ENCODE measurements around the gene USH2A. TPM values are rescaled to one million over a fixed set of nuclear protein-coding genes. Genes with fewer than 3 reads are reported as not detected.

USH2A gene
- total RNA-seq, 2 experiments from 2014 or later: not detected

- Mint-ChIP-seq H3K4me1 (no peaks in the 10 kb centered on the region), H3K9me3 (ENCODE audit: low read depth) (no peaks in the 10 kb centered on the region), H3K27me3 (no peaks in the 10 kb centered on the region), H3K4me3 (no peak overlapping the region), H3K36me3 (ENCODE audit: low read depth) (no peaks in the 10 kb centered on the region), H3K27ac (no peak overlapping the region)
- intact Hi-C loops (cut with DNase I, micrococcal nuclease): no loop called here
- DNase-seq (no peak), ATAC-seq (no peak)
- ChIA-PET CTCF (no interaction called here), POLR2A (no interaction called here)
Observed at GRCh38 chr1:215895276-215895675, 528.0 kb downstream of the USH2A start.

- Mint-ChIP-seq H3K27me3 (no peaks in the 10 kb centered on the region), H3K4me3 (no peak overlapping the region), H3K9me3 (ENCODE audit: low read depth) (no peaks in the 10 kb centered on the region), H3K36me3 (ENCODE audit: low read depth) (no peaks in the 10 kb centered on the region), H3K4me1 (no peaks in the 10 kb centered on the region), H3K27ac (no peak overlapping the region)
- ATAC-seq (no peak), DNase-seq (no peak)
- CTCF ChIA-PET: no interaction called here
- POLR2A ChIA-PET: no interaction called here
- intact Hi-C loops (cut with DNase I, micrococcal nuclease): no loop called here
Observed at GRCh38 chr1:215894617-215895016, 528.6 kb downstream of the USH2A start.

- H3K36me3 Mint-ChIP-seq (ENCODE audit: low read depth): no peaks in the 10 kb centered on the region
- no peaks in the 10 kb centered on the region for H3K27me3 Mint-ChIP-seq
- H3K4me1 Mint-ChIP-seq: no peaks in the 10 kb centered on the region
- POLR2A ChIA-PET: no interaction called here
- CTCF ChIA-PET: interaction anchor here (0.7 kb wide), 1 partner anchor 31 kb away, joined by 3 read pairs; no protein-coding TSS in a partner anchor
- H3K27ac Mint-ChIP-seq: no peak overlapping the region
- no peaks in the 10 kb centered on the region for H3K9me3 Mint-ChIP-seq (ENCODE audit: low read depth)
- DNase-seq (no peak), ATAC-seq (no peak)
- H3K4me3 Mint-ChIP-seq: no peak overlapping the region
- intact Hi-C loops (cut with DNase I, micrococcal nuclease): no loop called here
Observed at GRCh38 chr1:215891266-215892057, 531.8 kb downstream of the USH2A start.

- H3K27ac Mint-ChIP-seq: no peak overlapping the region
- H3K9me3 Mint-ChIP-seq (ENCODE audit: low read depth): peaks cover 3% of the 10 kb centered on the region
- ATAC-seq (no peak), DNase-seq (no peak)
- ChIA-PET POLR2A (no interaction called here), CTCF (interaction anchor here (0.5 kb wide), 1 partner anchor 161 kb away, joined by 3 read pairs; no protein-coding TSS in a partner anchor)
- intact Hi-C loops (cut with DNase I, micrococcal nuclease): no loop called here
- no peaks in the 10 kb centered on the region for H3K4me1 Mint-ChIP-seq
- no peaks in the 10 kb centered on the region for H3K27me3 Mint-ChIP-seq
- H3K36me3 Mint-ChIP-seq (ENCODE audit: low read depth): no peaks in the 10 kb centered on the region
- no peak overlapping the region for H3K4me3 Mint-ChIP-seq
Observed at GRCh38 chr1:215890438-215890837, 532.8 kb downstream of the USH2A start.

- ATAC-seq (no peak), DNase-seq (no peak)
- CTCF ChIA-PET: no interaction called here
- Mint-ChIP-seq H3K27ac (no peak overlapping the region), H3K27me3 (no peaks in the 10 kb centered on the region), H3K36me3 (ENCODE audit: low read depth) (no peaks in the 10 kb centered on the region), H3K9me3 (ENCODE audit: low read depth) (peaks cover 3% of the 10 kb centered on the region), H3K4me3 (no peak overlapping the region), H3K4me1 (no peaks in the 10 kb centered on the region)
- intact Hi-C loops (cut with DNase I, micrococcal nuclease): no loop called here
- POLR2A ChIA-PET: no interaction called here
Observed at GRCh38 chr1:215889871-215890270, 533.4 kb downstream of the USH2A start.

GRCh38 chr1:215888159-215888558 is 535.1 kb downstream of the USH2A start:
- intact Hi-C loops (cut with DNase I, micrococcal nuclease): no loop called here

GRCh38 chr1:215887627-215888026 is 535.6 kb downstream of the USH2A start:
- no peak for ATAC-seq
- H3K27me3 Mint-ChIP-seq: no peaks in the 10 kb centered on the region

More at GRCh38 chr1:215888159-215888558, 535.1 kb downstream of the USH2A start:
- no peak overlapping the region for H3K27ac Mint-ChIP-seq
- no peaks in the 10 kb centered on the region for H3K36me3 Mint-ChIP-seq (ENCODE audit: low read depth)
- H3K27me3 Mint-ChIP-seq: no peaks in the 10 kb centered on the region
- H3K4me3 Mint-ChIP-seq: no peak overlapping the region
- ChIA-PET CTCF (no interaction called here), POLR2A (no interaction called here)
- peaks cover 3% of the 10 kb centered on the region for H3K9me3 Mint-ChIP-seq (ENCODE audit: low read depth)
- H3K4me1 Mint-ChIP-seq: no peaks in the 10 kb centered on the region
- DNase-seq (no peak), ATAC-seq (no peak)

GRCh38 chr1:215883004-215883403 is 540.2 kb downstream of the USH2A start:
- DNase-seq: no peak
- intact Hi-C loops (cut with DNase I, micrococcal nuclease): no loop called here
- CTCF ChIA-PET: no interaction called here
- no peak for ATAC-seq
- POLR2A ChIA-PET: no interaction called here
- Mint-ChIP-seq H3K27me3 (no peaks in the 10 kb centered on the region), H3K9me3 (ENCODE audit: low read depth) (peaks cover 3% of the 10 kb centered on the region), H3K4me1 (no peaks in the 10 kb centered on the region), H3K4me3 (no peak overlapping the region), H3K27ac (no peak overlapping the region), H3K36me3 (ENCODE audit: low read depth) (no peaks in the 10 kb centered on the region)

More at GRCh38 chr1:215887627-215888026, 535.6 kb downstream of the USH2A start:
- H3K27ac Mint-ChIP-seq: no peak overlapping the region
- no peak for DNase-seq
- CTCF ChIA-PET: no interaction called here
- no peaks in the 10 kb centered on the region for H3K4me1 Mint-ChIP-seq
- POLR2A ChIA-PET: no interaction called here
- no peaks in the 10 kb centered on the region for H3K36me3 Mint-ChIP-seq (ENCODE audit: low read depth)
- no peak overlapping the region for H3K4me3 Mint-ChIP-seq
- intact Hi-C loops (cut with DNase I, micrococcal nuclease): no loop called here
- peaks cover 3% of the 10 kb centered on the region for H3K9me3 Mint-ChIP-seq (ENCODE audit: low read depth)

- intact Hi-C loops (cut with DNase I, micrococcal nuclease): no loop called here
- ChIA-PET POLR2A (no interaction called here), CTCF (no interaction called here)
- H3K27ac Mint-ChIP-seq: no peak overlapping the region
- H3K4me3 Mint-ChIP-seq: no peak overlapping the region
- H3K9me3 Mint-ChIP-seq (ENCODE audit: low read depth): peaks cover 6% of the 10 kb centered on the region
- ATAC-seq (no peak), DNase-seq (no peak)
- H3K4me1 Mint-ChIP-seq: no peaks in the 10 kb centered on the region
- H3K36me3 Mint-ChIP-seq (ENCODE audit: low read depth): no peaks in the 10 kb centered on the region
- H3K27me3 Mint-ChIP-seq: no peaks in the 10 kb centered on the region
Observed at GRCh38 chr1:215878843-215879242, 544.4 kb downstream of the USH2A start.

- ATAC-seq (no peak), DNase-seq (no peak)
- Mint-ChIP-seq H3K4me3 (no peak overlapping the region), H3K27ac (no peak overlapping the region), H3K27me3 (no peaks in the 10 kb centered on the region), H3K36me3 (ENCODE audit: low read depth) (no peaks in the 10 kb centered on the region), H3K4me1 (no peaks in the 10 kb centered on the region), H3K9me3 (ENCODE audit: low read depth) (peaks cover 6% of the 10 kb centered on the region)
- intact Hi-C loops (cut with DNase I, micrococcal nuclease): no loop called here
- ChIA-PET CTCF (no interaction called here), POLR2A (no interaction called here)
Observed at GRCh38 chr1:215878128-215878527, 545.1 kb downstream of the USH2A start.

GRCh38 chr1:215877452-215877951 is 545.7 kb downstream of the USH2A start:
- no peaks in the 10 kb centered on the region for H3K4me1 Mint-ChIP-seq

GRCh38 chr1:215875712-215876111 is 547.5 kb downstream of the USH2A start:
- Mint-ChIP-seq H3K27ac (no peak overlapping the region), H3K4me1 (no peaks in the 10 kb centered on the region), H3K36me3 (ENCODE audit: low read depth) (no peaks in the 10 kb centered on the region), H3K27me3 (no peaks in the 10 kb centered on the region), H3K4me3 (no peak overlapping the region), H3K9me3 (ENCODE audit: low read depth) (peaks cover 6% of the 10 kb centered on the region)
- intact Hi-C loops (cut with DNase I, micrococcal nuclease): no loop called here
- ATAC-seq: no peak
- no peak for DNase-seq
- ChIA-PET CTCF (no interaction called here), POLR2A (no interaction called here)

More at GRCh38 chr1:215877452-215877951, 545.7 kb downstream of the USH2A start:
- intact Hi-C loops (cut with DNase I, micrococcal nuclease): no loop called here
- ChIA-PET CTCF (no interaction called here), POLR2A (no interaction called here)
- no peaks in the 10 kb centered on the region for H3K36me3 Mint-ChIP-seq (ENCODE audit: low read depth)
- ATAC-seq (no peak), DNase-seq (no peak)
- H3K27me3 Mint-ChIP-seq: no peaks in the 10 kb centered on the region
- no peak overlapping the region for H3K4me3 Mint-ChIP-seq
- no peak overlapping the region for H3K27ac Mint-ChIP-seq
- peaks cover 6% of the 10 kb centered on the region for H3K9me3 Mint-ChIP-seq (ENCODE audit: low read depth)

Measured in activated CD4-positive, alpha-beta T cell treated with anti-CD3 and anti-CD28 coated beads for 36 hours (primary cell).